ENCODE measurements around the gene PMPCA.

GRCh38 chr9:136381311-136381710, 29.1 kb upstream of the PMPCA start:
- no peak for TF ChIP-seq POLR2A (IDR thresholded peaks at IDR 0.05)
- TF ChIP-seq CTCF (IDR thresholded peaks at IDR 0.05) = no peak
